ENCODE data around the gene NAP1L4. TPM values are rescaled to one million over a fixed set of nuclear protein-coding genes. Genes with fewer than 3 reads are reported as not detected.

The NAP1L4 gene
- total RNA-seq, 1 experiment from 2014 or later, result 212 TPM

DNA sequence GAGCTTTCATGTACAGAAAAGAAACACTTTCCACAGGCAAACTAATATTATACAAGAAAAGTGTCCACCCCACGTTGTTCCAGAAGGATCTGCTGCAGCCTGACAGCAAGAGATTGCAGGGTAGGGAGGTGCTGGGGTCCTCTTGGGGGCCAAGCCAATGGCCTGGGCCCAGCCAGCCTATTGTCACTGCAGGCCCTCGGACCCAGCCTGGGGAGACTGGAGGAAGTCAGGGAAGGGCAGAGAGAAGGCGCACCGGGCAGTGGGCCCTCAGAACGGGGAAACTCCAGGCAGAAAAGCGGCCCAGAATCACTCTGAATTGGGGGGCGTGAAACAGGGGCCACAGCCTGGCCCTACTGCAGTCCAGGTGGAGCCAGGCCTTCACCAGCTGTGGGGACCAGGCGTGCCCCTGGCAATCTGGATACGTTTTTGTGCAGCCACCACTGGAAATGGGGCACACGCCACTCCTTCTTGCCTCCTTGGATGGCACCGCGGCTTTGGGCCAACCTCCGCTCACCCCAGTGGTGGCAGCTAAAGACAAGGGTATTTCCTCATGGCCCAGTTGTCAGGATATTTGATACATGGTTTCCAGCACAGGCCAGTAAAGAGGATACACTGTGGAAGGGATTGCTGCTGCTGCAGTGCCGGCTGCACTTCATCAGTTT, 3.9 kb upstream of the NAP1L4 start:
- peaks cover 9 to 17% (median 17%) of the 10 kb centered on the region in 3 experiments; a peak in 6 of 7 replicates for H3K36me3 Mint-ChIP-seq (ENCODE audit: insufficient read depth in 1 of 3, low read depth in 3 of 3)
- Histone ChIP-seq H4K91ac (ENCODE audit: insufficient read length, low read depth, low read length) (no peak overlapping the region), H3K9ac (ENCODE audit: extremely low read depth, insufficient read length, low read length) (no peak overlapping the region), H3K4me2 (ENCODE audit: insufficient read depth, insufficient read length, low read length) (no peak overlapping the region), H2BK5ac (ENCODE audit: insufficient read length, low read length) (no peak overlapping the region), H2AK5ac (ENCODE audit: insufficient read length, low read length) (no peak overlapping the region), H2BK12ac (ENCODE audit: insufficient read length, low read depth, low read length) (no peak overlapping the region), H2BK20ac (ENCODE audit: low read depth, low read length, poor library complexity, severe bottlenecking) (no peak overlapping the region), H2BK120ac (ENCODE audit: low read depth, low read length, poor library complexity, severe bottlenecking) (no peak overlapping the region), H4K5ac (ENCODE audit: insufficient read length, low read depth, low read length) (no peak overlapping the region), H3K56ac (ENCODE audit: insufficient read length, low read depth, low read length) (no peak overlapping the region), H3K79me2 (ENCODE audit: insufficient read depth, low read length) (peaks cover 5% of the 10 kb centered on the region; the same call in 1 of the 2 replicates), H3K79me1 (ENCODE audit: insufficient read depth, low read depth, low read length, poor library complexity, severe bottlenecking) (no peaks in the 10 kb centered on the region), H3K9me3 (ENCODE audit: control insufficient read depth, low read depth, low read length) (no peaks in the 10 kb centered on the region), H3K27me3 (ENCODE audit: insufficient read depth, low read length) (no peaks in the 10 kb centered on the region), H3K23me2 (ENCODE audit: insufficient read length, low read depth, low read length, poor library complexity, severe bottlenecking) (peaks cover 12% of the 10 kb centered on the region), H2BK15ac (ENCODE audit: low read depth, low read length) (no peak overlapping the region), H3K14ac (ENCODE audit: insufficient read depth, low read length) (no peak overlapping the region), H3K27ac (ENCODE audit: insufficient read length, low read depth, low read length) (no peak overlapping the region), H4K8ac (replicated peaks; ENCODE audit: insufficient read length, low read depth, low read length) (no peak overlapping the region), H3K18ac (ENCODE audit: insufficient read length, low read depth, low read length) (no peak overlapping the region), H3K23ac (ENCODE audit: insufficient read length, low read depth, low read length) (no peak overlapping the region), H3K4me1 (ENCODE audit: insufficient read depth, low read length) (no peaks in the 10 kb centered on the region), H3T11ph (ENCODE audit: low read length) (no peak overlapping the region), H2AFZ (ENCODE audit: low read length) (no peak overlapping the region), H4K20me1 (ENCODE audit: control insufficient read depth, insufficient read depth, insufficient read length) (peaks cover 2% of the 10 kb centered on the region), H3K4ac (ENCODE audit: low read depth, low read length) (no peak overlapping the region)
- no peak overlapping the region for H3K27ac Mint-ChIP-seq
- H3K4me3 Mint-ChIP-seq, result no peak overlapping the region
- TF ChIP-seq CTCF (conservative IDR thresholded peaks at IDR 0.05), result no peak
- H3K9me3 Mint-ChIP-seq, result no peaks in the 10 kb centered on the region; a peak in 1 of 5 replicates
- no CpG with 5 or more reads among the region's 14 CpGs for whole genome bisulfite sequencing (ENCODE audit: extremely low coverage, insufficient read length, low lambda C conversion rate)
- no peak for DNase-seq
- H3K4me1 Mint-ChIP-seq, result peaks cover 12 to 16% of the 10 kb centered on the region in 2 experiments
- H3K27me3 Mint-ChIP-seq (ENCODE audit: low read depth), result no peaks in the 10 kb centered on the region

Measured in H9 (cell line).